AG09319 (cell line): Measurements from ENCODE around the gene MRPS35.
A peak's percentile ranks its signal among the peaks of the same experiment; 100 is the strongest.

ENCODE experiments used
- DNase-seq: peaks from one replicate; pipeline ENCODE4 v3.0.0-alpha.2; 2010; ENCODE audit warnings: low read depth; ENCODE audit errors: extremely low read depth
- TF ChIP-seq, protein P1 (sequence below): IDR thresholded peaks from 2 replicates; pipeline ENCODE4 v1.5.1; 2011; ENCODE audit warnings: low read depth, mild to moderate bottlenecking, inconsistent platforms, low read length, moderate library complexity

MRPS35 gene

DNA sequence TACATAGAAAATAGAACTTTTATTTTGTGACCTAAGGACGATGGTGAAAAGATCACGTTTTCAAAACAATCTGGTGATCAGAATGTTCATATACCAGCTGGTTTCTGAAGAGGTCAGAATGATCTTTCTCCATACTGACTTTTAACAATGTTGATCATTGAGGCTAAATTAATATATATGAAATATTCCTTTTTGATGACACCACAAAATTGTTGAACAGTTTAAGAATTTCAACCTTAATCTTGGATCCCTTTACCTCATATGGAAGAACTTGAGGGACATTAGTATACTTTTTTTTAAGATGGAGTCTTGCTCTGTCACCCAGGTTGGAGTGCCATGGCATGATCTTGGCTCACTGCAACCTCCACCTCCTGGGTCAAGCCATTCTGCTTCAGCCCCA, 17.2 kb upstream of the MRPS35 start:
- TF ChIP-seq, protein P1, sequence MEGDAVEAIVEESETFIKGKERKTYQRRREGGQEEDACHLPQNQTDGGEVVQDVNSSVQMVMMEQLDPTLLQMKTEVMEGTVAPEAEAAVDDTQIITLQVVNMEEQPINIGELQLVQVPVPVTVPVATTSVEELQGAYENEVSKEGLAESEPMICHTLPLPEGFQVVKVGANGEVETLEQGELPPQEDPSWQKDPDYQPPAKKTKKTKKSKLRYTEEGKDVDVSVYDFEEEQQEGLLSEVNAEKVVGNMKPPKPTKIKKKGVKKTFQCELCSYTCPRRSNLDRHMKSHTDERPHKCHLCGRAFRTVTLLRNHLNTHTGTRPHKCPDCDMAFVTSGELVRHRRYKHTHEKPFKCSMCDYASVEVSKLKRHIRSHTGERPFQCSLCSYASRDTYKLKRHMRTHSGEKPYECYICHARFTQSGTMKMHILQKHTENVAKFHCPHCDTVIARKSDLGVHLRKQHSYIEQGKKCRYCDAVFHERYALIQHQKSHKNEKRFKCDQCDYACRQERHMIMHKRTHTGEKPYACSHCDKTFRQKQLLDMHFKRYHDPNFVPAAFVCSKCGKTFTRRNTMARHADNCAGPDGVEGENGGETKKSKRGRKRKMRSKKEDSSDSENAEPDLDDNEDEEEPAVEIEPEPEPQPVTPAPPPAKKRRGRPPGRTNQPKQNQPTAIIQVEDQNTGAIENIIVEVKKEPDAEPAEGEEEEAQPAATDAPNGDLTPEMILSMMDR, result no peak
- no peak for DNase-seq

GRCh38 chr12:27695556-27696292, 14.9 kb upstream of the MRPS35 start:
- TF ChIP-seq, protein P1, result no peak

GRCh38 chr12:27696293-27696652, 14.4 kb upstream of the MRPS35 start, which contains the start of gene REP15:
Gene REP15 (plus strand): TSS chr12:27696447. CDS start chr12:27696563, 116 bp downstream.
- TF ChIP-seq, protein P1, result no peak

More at GRCh38 chr12:27695556-27696292, 14.9 kb upstream of the MRPS35 start:
- no peak for DNase-seq

GRCh38 chr12:27696864-27697564, 13.6 kb upstream of the MRPS35 start:
- TF ChIP-seq, protein P1, result no peak
- DNase-seq, result no peak

More at GRCh38 chr12:27696293-27696652, 14.4 kb upstream of the MRPS35 start, which contains the start of gene REP15:
- no peak for DNase-seq

GRCh38 chr12:27703720-27704452, 6.7 kb upstream of the MRPS35 start:
- peak; percentile 93 for DNase-seq
- TF ChIP-seq, protein P1, result peak; percentile 77

DNA sequence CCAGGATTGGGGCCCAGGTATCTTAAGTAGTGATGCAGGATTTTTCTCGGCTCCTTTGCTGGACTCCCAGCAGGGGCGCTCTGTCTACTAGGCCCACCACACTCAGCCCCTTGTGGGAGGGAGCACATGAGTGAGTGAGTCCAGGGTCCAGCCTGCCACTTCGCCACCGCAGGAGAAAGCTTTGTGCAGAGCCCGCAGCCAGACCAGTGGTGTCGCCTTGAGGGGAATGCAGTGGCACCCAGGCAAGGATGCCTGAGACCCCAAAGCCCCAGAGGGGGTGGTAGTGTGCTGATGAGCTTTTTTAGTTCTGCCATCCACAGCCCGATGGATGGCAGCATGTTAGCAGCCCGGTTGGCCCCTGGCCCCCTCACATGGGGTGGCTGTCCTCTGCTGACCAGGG, 5.4 kb upstream of the MRPS35 start:
- TF ChIP-seq, protein P1, result no peak
- no peak for DNase-seq

- TF ChIP-seq, protein P1, result no peak
- DNase-seq, result no peak
Observed at GRCh38 chr12:27707216-27707615, 3.4 kb upstream of the MRPS35 start.
